ENCODE measurements around the gene NIM1K. TPM values are rescaled to one million over a fixed set of nuclear protein-coding genes. Genes with fewer than 3 reads are reported as not detected.
A peak's percentile ranks its signal among the peaks of the same experiment; 100 is the strongest.
"Not testable (repeated sequence)": the region's sequence is repeated elsewhere in the genome, so short reads cannot be mapped to it uniquely, and the experiment has no call there.

Gene NIM1K
- total RNA-seq, 2 experiments from 2014 or later = 0.75 to 1.00 TPM

GRCh38 chr5:43192558-43193180 lies 644 bp downstream of the NIM1K start:
- H3K9me3 Mint-ChIP-seq = no peaks in the 10 kb centered on the region

GRCh38 chr5:43193181-43193893 lies 1.3 kb downstream of the NIM1K start:
- H3K9me3 Mint-ChIP-seq = no peaks in the 10 kb centered on the region
- intact Hi-C loops (cut with micrococcal nuclease) = loop anchor here (1.0 to 10.0 kb wide), 13 partner anchors 15 to 290 kb away; partner anchors contain the start of genes HMGCS1 and TMEM267
- peak overlapping the region; percentile 78 for H3K4me3 Mint-ChIP-seq
- peaks cover 31% of the 10 kb centered on the region for H3K4me1 Mint-ChIP-seq (ENCODE audit: low read depth)
- H3K27me3 Mint-ChIP-seq = peaks cover 16% of the 10 kb centered on the region
- peak overlapping the region; percentile 57 for H3K27ac Mint-ChIP-seq
- peaks cover under 1% of the 10 kb centered on the region for H3K36me3 Mint-ChIP-seq
- DNase-seq = peak; percentile 69
- CTCF ChIA-PET = interaction anchor here (0.6 to 1.9 kb wide), 13 partner anchors 9 to 291 kb away, joined by 3 to 14 read pairs (median 3); partner anchors contain the start of genes TMEM267 and ZNF131
- POLR2A ChIA-PET = interaction anchor here (0.7 to 1.2 kb wide), 5 partner anchors 9 to 291 kb away, joined by 3 to 10 read pairs (median 3); partner anchors contain the start of genes TMEM267 and ZNF131

More at GRCh38 chr5:43192558-43193180, 644 bp downstream of the NIM1K start:
- ChIA-PET CTCF (interaction anchor here (1.0 to 1.9 kb wide), 8 partner anchors 41 to 291 kb away, joined by 3 to 14 read pairs (median 3); partner anchors contain the start of gene TMEM267), POLR2A (interaction anchor here (0.5 to 2.1 kb wide), 8 partner anchors 8 to 291 kb away, joined by 3 to 12 read pairs (median 4); partner anchors contain the start of genes TMEM267 and ZNF131)
- H3K27ac Mint-ChIP-seq = no peak overlapping the region
- H3K4me3 Mint-ChIP-seq = peak overlapping the region; percentile 78
- intact Hi-C loops (cut with micrococcal nuclease) = loop anchor here (1.0 to 10.0 kb wide), 13 partner anchors 14 to 291 kb away; partner anchors contain the start of genes HMGCS1 and TMEM267
- peaks cover 31% of the 10 kb centered on the region for H3K4me1 Mint-ChIP-seq (ENCODE audit: low read depth)
- peaks cover 6% of the 10 kb centered on the region for H3K36me3 Mint-ChIP-seq
- peak; percentile 36 for DNase-seq
- peaks cover 16% of the 10 kb centered on the region for H3K27me3 Mint-ChIP-seq

- no peaks in the 10 kb centered on the region for H3K36me3 Mint-ChIP-seq
- H3K27ac Mint-ChIP-seq = no peak overlapping the region
- no peak for DNase-seq
- POLR2A ChIA-PET = interaction anchor here (1.0 to 1.2 kb wide), 4 partner anchors 9 to 290 kb away, joined by 3 to 10 read pairs (median 4); partner anchors contain the start of genes TMEM267 and ZNF131
- H3K9me3 Mint-ChIP-seq = no peaks in the 10 kb centered on the region
- H3K27me3 Mint-ChIP-seq = peaks cover 16% of the 10 kb centered on the region
- CTCF ChIA-PET = interaction anchor here (0.7 to 1.5 kb wide), 9 partner anchors 39 to 290 kb away, joined by 3 to 7 read pairs (median 3); partner anchors contain the start of genes TMEM267 and ZNF131
- H3K4me1 Mint-ChIP-seq (ENCODE audit: low read depth) = peaks cover 31% of the 10 kb centered on the region
- intact Hi-C loops (cut with micrococcal nuclease) = loop anchor here (1.0 to 10.0 kb wide), 13 partner anchors 15 to 289 kb away; partner anchors contain the start of genes HMGCS1 and TMEM267
- H3K4me3 Mint-ChIP-seq = peak overlapping the region; percentile 78
These were observed 1.9 kb downstream of the NIM1K start for GRCh38 chr5:43193894-43194265.

GRCh38 chr5:43195670-43196265 lies 3.7 kb downstream of the NIM1K start:
- Mint-ChIP-seq H3K9me3 (no peaks in the 10 kb centered on the region), H3K4me3 (no peak overlapping the region), H3K36me3 (no peaks in the 10 kb centered on the region), H3K27ac (no peak overlapping the region), H3K4me1 (ENCODE audit: low read depth) (peaks cover 30% of the 10 kb centered on the region), H3K27me3 (peaks cover 14% of the 10 kb centered on the region)
- intact Hi-C loops (cut with micrococcal nuclease) = loop anchor here (10.0 kb wide), 1 partner anchor 201 kb away; no protein-coding TSS in a partner anchor
- ChIA-PET CTCF (interaction anchor here (1.6 kb wide), 1 partner anchor 194 kb away, joined by 4 read pairs; no protein-coding TSS in a partner anchor), POLR2A (no interaction called here)
- no peak for DNase-seq

GRCh38 chr5:43197535-43197934 lies 5.5 kb downstream of the NIM1K start:
- Mint-ChIP-seq H3K4me3 (no peak overlapping the region), H3K4me1 (ENCODE audit: low read depth) (peaks cover 19% of the 10 kb centered on the region), H3K36me3 (no peaks in the 10 kb centered on the region), H3K9me3 (no peaks in the 10 kb centered on the region), H3K27ac (no peak overlapping the region), H3K27me3 (peaks cover 3% of the 10 kb centered on the region)
- ChIA-PET POLR2A (no interaction called here), CTCF (no interaction called here)
- DNase-seq = no peak
- intact Hi-C loops (cut with micrococcal nuclease) = loop anchor here (10.0 kb wide), 1 partner anchor 203 kb away; no protein-coding TSS in a partner anchor

GRCh38 chr5:43201442-43201841 lies 9.4 kb downstream of the NIM1K start:
- peak; percentile 47 for DNase-seq
- H3K4me1 Mint-ChIP-seq (ENCODE audit: low read depth); H3K4me3 Mint-ChIP-seq; H3K36me3 Mint-ChIP-seq; H3K27me3 Mint-ChIP-seq; CTCF ChIA-PET; H3K27ac Mint-ChIP-seq; intact Hi-C loops (cut with micrococcal nuclease); H3K9me3 Mint-ChIP-seq: not testable (repeated sequence)
- POLR2A ChIA-PET = interaction anchor here (0.8 kb wide), 1 partner anchor 21 kb away, joined by 3 read pairs; no protein-coding TSS in a partner anchor

- H3K27me3 Mint-ChIP-seq = peaks cover 6% of the 10 kb centered on the region
- POLR2A ChIA-PET = interaction anchor here (0.8 kb wide), 1 partner anchor 22 kb away, joined by 3 read pairs; no protein-coding TSS in a partner anchor
- no peak overlapping the region for H3K27ac Mint-ChIP-seq
- no peaks in the 10 kb centered on the region for H3K36me3 Mint-ChIP-seq
- CTCF ChIA-PET = interaction anchor here (0.6 to 1.4 kb wide), 3 partner anchors 9 to 96 kb away, joined by 3 read pairs; no protein-coding TSS in a partner anchor
- no peak overlapping the region for H3K4me3 Mint-ChIP-seq
- no peaks in the 10 kb centered on the region for H3K9me3 Mint-ChIP-seq
- peaks cover 2% of the 10 kb centered on the region for H3K4me1 Mint-ChIP-seq (ENCODE audit: low read depth)
- intact Hi-C loops (cut with micrococcal nuclease) = no loop called here
- DNase-seq = no peak
These were observed 10.4 kb downstream of the NIM1K start for GRCh38 chr5:43202380-43202779.

- DNase-seq = no peak
- intact Hi-C loops (cut with micrococcal nuclease) = no loop called here
- H3K4me3 Mint-ChIP-seq = no peak overlapping the region
- ChIA-PET POLR2A (interaction anchor here (0.6 kb wide), 1 partner anchor 38 kb away, joined by 3 read pairs; no protein-coding TSS in a partner anchor), CTCF (no interaction called here)
- no peaks in the 10 kb centered on the region for H3K36me3 Mint-ChIP-seq
- peaks cover 9% of the 10 kb centered on the region for H3K27me3 Mint-ChIP-seq
- no peaks in the 10 kb centered on the region for H3K9me3 Mint-ChIP-seq
- H3K4me1 Mint-ChIP-seq (ENCODE audit: low read depth) = peaks cover 2% of the 10 kb centered on the region
- H3K27ac Mint-ChIP-seq = no peak overlapping the region
These were observed 11.3 kb downstream of the NIM1K start for GRCh38 chr5:43203373-43203772.

- DNase-seq = no peak
- ChIA-PET CTCF (interaction anchor here (0.6 kb wide), 1 partner anchor 185 kb away, joined by 3 read pairs; no protein-coding TSS in a partner anchor), POLR2A (no interaction called here)
- Mint-ChIP-seq H3K4me1 (ENCODE audit: low read depth) (peaks cover 2% of the 10 kb centered on the region), H3K27me3 (peaks cover 13% of the 10 kb centered on the region), H3K27ac (no peak overlapping the region), H3K36me3 (no peaks in the 10 kb centered on the region), H3K9me3 (no peaks in the 10 kb centered on the region), H3K4me3 (no peak overlapping the region)
- intact Hi-C loops (cut with micrococcal nuclease) = no loop called here
These were observed 12.9 kb downstream of the NIM1K start for GRCh38 chr5:43204958-43205357.

GRCh38 chr5:43207601-43208000 lies 15.6 kb downstream of the NIM1K start:
- intact Hi-C loops (cut with micrococcal nuclease) = no loop called here
- Mint-ChIP-seq H3K36me3 (no peaks in the 10 kb centered on the region), H3K4me3 (no peak overlapping the region), H3K9me3 (no peaks in the 10 kb centered on the region), H3K4me1 (ENCODE audit: low read depth) (no peaks in the 10 kb centered on the region), H3K27ac (no peak overlapping the region), H3K27me3 (peaks cover 23% of the 10 kb centered on the region)
- POLR2A ChIA-PET = no interaction called here
- DNase-seq = no peak
- CTCF ChIA-PET = no interaction called here

- H3K27ac Mint-ChIP-seq = no peak overlapping the region
- DNase-seq = no peak
- intact Hi-C loops (cut with micrococcal nuclease) = no loop called here
- ChIA-PET POLR2A (no interaction called here), CTCF (no interaction called here)
- H3K27me3 Mint-ChIP-seq = peaks cover 23% of the 10 kb centered on the region
- H3K4me3 Mint-ChIP-seq = no peak overlapping the region
- H3K36me3 Mint-ChIP-seq = no peaks in the 10 kb centered on the region
- no peaks in the 10 kb centered on the region for H3K4me1 Mint-ChIP-seq (ENCODE audit: low read depth)
- no peaks in the 10 kb centered on the region for H3K9me3 Mint-ChIP-seq
These were observed 16.6 kb downstream of the NIM1K start for GRCh38 chr5:43208658-43209057.
